ENCODE data around the gene OR1I1.

GRCh38 chr19:15042003-15042402 lies 40.0 kb upstream of the OR1I1 start:
- TF ChIP-seq CTCF (conservative IDR thresholded peaks at IDR 0.05) (no peak), EZH2 (IDR thresholded peaks at IDR 0.05; ENCODE audit: low read depth) (no peak)

All from PC-9 (cell line).